H9 (cell line): ENCODE measurements around the gene TNFRSF19. TPM values are rescaled to one million over a fixed set of nuclear protein-coding genes. Genes with fewer than 3 reads are reported as not detected.

ENCODE experiments used
- DNase-seq: peaks from one replicate; pipeline ENCODE4 v3.0.0-alpha.2; 2017
- H2AFZ ChIP-seq: one replicate; pipeline ENCODE4 v1.6.1; 2013; ENCODE audit warnings: mild to moderate bottlenecking, low read length, control low read depth, moderate library complexity
- H2AK5ac ChIP-seq: 2 replicates; pipeline ENCODE4 v1.6.1; 2013; ENCODE audit warnings: low read length, control low read depth, mixed read lengths; ENCODE audit not compliant: insufficient read length
- H2BK120ac ChIP-seq: one replicate; pipeline ENCODE4 v1.6.1; 2013; ENCODE audit warnings: low read depth, mild to moderate bottlenecking, low read length, control low read depth, inconsistent platforms; ENCODE audit not compliant: poor library complexity, severe bottlenecking
- H2BK12ac ChIP-seq: 2 replicates; pipeline ENCODE4 v1.6.1; 2013; ENCODE audit warnings: low read length, control low read depth, mixed read lengths, low read depth; ENCODE audit not compliant: insufficient read length
- H2BK15ac ChIP-seq: 2 replicates; pipeline ENCODE4 v1.6.1; 2013; ENCODE audit warnings: low read depth, low read length, control low read depth
- H2BK20ac ChIP-seq: one replicate; pipeline ENCODE4 v1.6.1; 2013; ENCODE audit warnings: low read depth, mild to moderate bottlenecking, low read length, control low read depth, inconsistent platforms; ENCODE audit not compliant: poor library complexity, severe bottlenecking
- H2BK5ac ChIP-seq: 2 replicates; pipeline ENCODE4 v1.6.1; 2013; ENCODE audit warnings: low read length, control low read depth, mixed read lengths; ENCODE audit not compliant: insufficient read length
- H3K14ac ChIP-seq: 2 replicates; pipeline ENCODE4 v1.6.1; 2013; ENCODE audit warnings: low read length, control low read depth; ENCODE audit not compliant: insufficient read depth
- H3K18ac ChIP-seq: 2 replicates; pipeline ENCODE4 v1.6.1; 2013; ENCODE audit warnings: low read depth, mild to moderate bottlenecking, mixed read lengths, low read length, control low read depth; ENCODE audit not compliant: insufficient read length
- H3K23ac ChIP-seq: 2 replicates; pipeline ENCODE4 v1.6.1; 2013; ENCODE audit warnings: low read length, control low read depth, mixed read lengths, low read depth; ENCODE audit not compliant: insufficient read length
- H3K23me2 ChIP-seq: 2 replicates; pipeline ENCODE4 v1.6.1; 2013; ENCODE audit warnings: low read depth, mild to moderate bottlenecking, mixed read lengths, low read length, control low read depth; ENCODE audit not compliant: insufficient read length, poor library complexity, severe bottlenecking
- H3K27ac ChIP-seq: 2 replicates; pipeline ENCODE4 v1.5.1; 2013; ENCODE audit warnings: low read length, control low read depth, mixed read lengths, low read depth; ENCODE audit not compliant: insufficient read length
- H3K27me3 ChIP-seq: 2 replicates; pipeline ENCODE4 v1.6.1; 2013; ENCODE audit warnings: low read length, control low read depth, inconsistent platforms; ENCODE audit not compliant: insufficient read depth
- H3K4ac ChIP-seq: 2 replicates; pipeline ENCODE4 v1.6.1; 2013; ENCODE audit warnings: low read depth, mild to moderate bottlenecking, control low read depth, inconsistent platforms, low read length, moderate library complexity
- H3K4me1 ChIP-seq: 2 replicates; pipeline ENCODE4 v1.6.1; 2013; ENCODE audit warnings: low read length, control low read depth, inconsistent platforms; ENCODE audit not compliant: insufficient read depth
- H3K4me2 ChIP-seq: 2 replicates; pipeline ENCODE4 v1.6.1; 2013; ENCODE audit warnings: low read length, control low read depth, mixed read lengths; ENCODE audit not compliant: insufficient read length, insufficient read depth
- H3K56ac ChIP-seq: 2 replicates; pipeline ENCODE4 v1.6.1; 2013; ENCODE audit warnings: low read depth, mild to moderate bottlenecking, mixed read lengths, low read length, control low read depth; ENCODE audit not compliant: insufficient read length
- H3K79me1 ChIP-seq: 2 replicates; pipeline ENCODE4 v1.6.1; 2013; ENCODE audit warnings: low read depth, mild to moderate bottlenecking, moderate library complexity, low read length, control low read depth, inconsistent platforms; ENCODE audit not compliant: insufficient read depth, poor library complexity, severe bottlenecking
- H3K79me2 ChIP-seq: 2 replicates; pipeline ENCODE4 v1.6.1; 2013; ENCODE audit warnings: low read length, control low read depth, inconsistent platforms; ENCODE audit not compliant: insufficient read depth
- H3K9ac ChIP-seq: 2 replicates; pipeline ENCODE4 v1.6.1; 2013; ENCODE audit warnings: low read length, control low read depth, mixed read lengths; ENCODE audit not compliant: insufficient read length; ENCODE audit errors: extremely low read depth
- H3K9me3 ChIP-seq: one replicate; pipeline ENCODE4 v1.6.1; 2013; ENCODE audit warnings: low read depth, low read length, inconsistent platforms; ENCODE audit not compliant: control insufficient read depth
- H3T11ph ChIP-seq: one replicate; pipeline ENCODE4 v1.6.1; 2013; ENCODE audit warnings: mild to moderate bottlenecking, low read length, control low read depth, inconsistent platforms
- H4K20me1 ChIP-seq: one replicate; pipeline ENCODE4 v1.6.1; 2013; ENCODE audit not compliant: control insufficient read depth, insufficient read length, insufficient read depth
- H4K5ac ChIP-seq: 2 replicates; pipeline ENCODE4 v1.6.1; 2013; ENCODE audit warnings: low read depth, mild to moderate bottlenecking, mixed read lengths, low read length, control low read depth; ENCODE audit not compliant: insufficient read length
- H4K8ac ChIP-seq: replicated peaks from 2 replicates; pipeline ENCODE4 v1.6.1; 2013; ENCODE audit warnings: low read length, control low read depth, mixed read lengths, low read depth; ENCODE audit not compliant: insufficient read length
- H4K91ac ChIP-seq: 2 replicates; pipeline ENCODE4 v1.6.1; 2013; ENCODE audit warnings: low read depth, mild to moderate bottlenecking, moderate library complexity, mixed read lengths, low read length, control low read depth; ENCODE audit not compliant: insufficient read length
- H3K27ac Mint-ChIP-seq, 3 experiments: 2 replicates in 2 of 3; 3 replicates in 1 of 3; pipeline ENCODE4 v1.8.0; 2020 to 2021; ENCODE audit warnings: mixed read lengths in 3 of 3, mild to moderate bottlenecking in 1 of 3, moderate library complexity in 1 of 3
- H3K27me3 Mint-ChIP-seq: 2 replicates; pipeline ENCODE4 v1.8.0; 2021; ENCODE audit warnings: low read depth, mild to moderate bottlenecking, moderate library complexity, mixed read lengths
- H3K36me3 Mint-ChIP-seq, 3 experiments: 2 replicates in 2 of 3; 3 replicates in 1 of 3; pipeline ENCODE4 v1.8.0; 2020 to 2021; ENCODE audit warnings: low read depth in 3 of 3, mixed read lengths in 3 of 3; ENCODE audit not compliant: insufficient read depth in 1 of 3
- H3K4me1 Mint-ChIP-seq, 2 experiments: 2 replicates each; pipeline ENCODE4 v1.8.0; 2020; ENCODE audit warnings: mixed read lengths in 2 of 2
- H3K4me3 Mint-ChIP-seq, 2 experiments: 2 replicates in 1 of 2; 3 replicates in 1 of 2; pipeline ENCODE4 v1.8.0; 2020 to 2021; ENCODE audit warnings: mild to moderate bottlenecking in 2 of 2, mixed read lengths in 2 of 2, moderate library complexity in 1 of 2
- H3K9me3 Mint-ChIP-seq, 2 experiments: 2 replicates in 1 of 2; 3 replicates in 1 of 2; pipeline ENCODE4 v1.8.0; 2020; ENCODE audit warnings: mild to moderate bottlenecking in 2 of 2, mixed read lengths in 2 of 2, moderate library complexity in 1 of 2
- CTCF ChIP-seq: fragments of 200-600 bp; sonication (generic); conservative IDR thresholded peaks from 3 replicates; pipeline ENCODE4 v1.8.0; 2021; ENCODE audit warnings: antibody characterized with exemption, mild to moderate bottlenecking
- WGBS: extraction: QIAGEN DNeasy Blood & Tissue Kit; methylation state at CpG from one replicate; pipeline ENCODE4 v1.1.7; 2013; ENCODE audit warnings: missing lambda C conversion rate, low lambda C conversion rate, mixed read lengths; ENCODE audit not compliant: insufficient read length; ENCODE audit errors: extremely low coverage; 5-methylcytosine and 5-hydroxymethylcytosine counted together
- total RNA-seq: library from RNA; stranded (reverse); gene quantifications from 2 replicates; pipeline ENCODE4 v1.2.1, GENCODE V29; 2021

Gene TNFRSF19
- total RNA-seq, 1 experiment from 2014 or later, result 2.7 TPM

DNA sequence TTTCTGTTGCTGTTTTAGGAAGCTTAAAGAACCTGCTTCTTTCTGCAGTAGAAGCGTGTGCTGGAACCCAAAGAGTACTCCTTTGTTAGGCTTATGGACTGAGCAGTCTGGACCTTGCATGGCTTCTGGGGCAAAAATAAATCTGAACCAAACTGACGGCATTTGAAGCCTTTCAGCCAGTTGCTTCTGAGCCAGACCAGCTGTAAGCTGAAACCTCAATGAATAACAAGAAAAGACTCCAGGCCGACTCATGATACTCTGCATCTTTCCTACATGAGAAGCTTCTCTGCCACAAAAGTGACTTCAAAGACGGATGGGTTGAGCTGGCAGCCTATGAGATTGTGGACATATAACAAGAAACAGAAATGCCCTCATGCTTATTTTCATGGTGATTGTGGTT, 103.1 kb downstream of the TNFRSF19 start:
- Histone ChIP-seq H3K79me2 (no peaks in the 10 kb centered on the region), H3K9me3 (no peaks in the 10 kb centered on the region), H4K5ac (no peak overlapping the region), H3K9ac (no peak overlapping the region), H3K23me2 (no peaks in the 10 kb centered on the region), H2BK120ac (no peak overlapping the region), H3K14ac (no peak overlapping the region), H3K4ac (no peak overlapping the region), H3K18ac (no peak overlapping the region), H3K56ac (no peak overlapping the region), H4K8ac (no peak overlapping the region), H3K4me2 (no peak overlapping the region), H4K91ac (no peak overlapping the region), H3K23ac (no peak overlapping the region), H2BK20ac (no peak overlapping the region), H3K27me3 (no peaks in the 10 kb centered on the region), H2BK15ac (no peak overlapping the region), H2BK5ac (no peak overlapping the region), H3K27ac (no peak overlapping the region), H3K79me1 (no peaks in the 10 kb centered on the region), H2AK5ac (no peak overlapping the region), H3T11ph (no peak overlapping the region), H4K20me1 (no peaks in the 10 kb centered on the region), H3K4me1 (peaks cover 2% of the 10 kb centered on the region; the same call in 1 of the 2 replicates), H2AFZ (no peak overlapping the region), H2BK12ac (no peak overlapping the region)
- no peaks in the 10 kb centered on the region; the same call in 1 of the 2 replicates for H3K27me3 Mint-ChIP-seq
- H3K27ac Mint-ChIP-seq, result no peak overlapping the region
- no peak for TF ChIP-seq CTCF
- H3K4me3 Mint-ChIP-seq, result no peak overlapping the region
- WGBS, result no CpG with 5 or more reads among the region's 4 CpGs
- H3K4me1 Mint-ChIP-seq, result peaks cover 12 to 18% of the 10 kb centered on the region in 2 experiments
- DNase-seq, result no peak
- H3K36me3 Mint-ChIP-seq, result peaks cover 0 to 9% (median 8%) of the 10 kb centered on the region in 3 experiments; a peak in 5 of 7 replicates
- H3K9me3 Mint-ChIP-seq, result peaks cover 9 to 10% of the 10 kb centered on the region in 2 experiments
